Tibial artery (tissue), 4 donors: ENCODE data around the gene MC1R.

Experiments used
- DNase-seq, 2 donors: peaks; one replicate each; pipeline ENCODE4 v3.0.0-alpha.2; 2019
- H3K27ac ChIP-seq, 2 donors: fragments of 200-600 bp; sonication (generic) in 1 of 2; 1 replicate in 1 of 2; 2 replicates in 1 of 2; pipeline ENCODE4 v1.5.1; 2018 to 2019; ENCODE audit warnings: mild to moderate bottlenecking in 1 of 2
- H3K27me3 ChIP-seq, 2 donors: fragments of 200-600 bp; sonication (generic) in 1 of 2; one replicate each; pipeline versions ENCODE4 v1.5.1 to v1.6.0; 2016 to 2019
- H3K36me3 ChIP-seq, 3 donors: fragments of 200-600 bp; sonication (generic) in 2 of 3; one replicate each; pipeline ENCODE4 v1.5.1; 2016 to 2019; ENCODE audit warnings: mild to moderate bottlenecking in 2 of 3
- H3K4me1 ChIP-seq, 4 donors: fragments of 200-600 bp; sonication (generic) in 2 of 4; 1 replicate in 3 of 4; 2 replicates in 1 of 4; pipeline ENCODE4 v1.5.1; 2016 to 2019
- H3K4me3 ChIP-seq, 2 donors: fragments of 200-600 bp; sonication (generic) in 1 of 2; 1 replicate in 1 of 2; 2 replicates in 1 of 2; pipeline ENCODE4 v1.5.1; 2018 to 2019; ENCODE audit warnings: mild to moderate bottlenecking in 2 of 2
- H3K9me3 ChIP-seq, 3 donors: fragments of 200-600 bp; sonication (generic) in 1 of 3; one replicate each; pipeline ENCODE4 v1.5.1; 2016 to 2019
- intact Hi-C: fragments of 100-400 bp; cut with DNase I; formaldehyde crosslinking; loops from one replicate; pipeline ENCODE4 v1.15.0; 2023; ENCODE audit warnings: low total_unique reads
- TF ChIP-seq, protein P1 (sequence below), 2 experiments: fragments of 200-600 bp in 1 of 2; fragments of 450-650 bp in 1 of 2; IDR thresholded peaks; one replicate each; pipeline ENCODE4 v1.5.1; 2017 to 2019; ENCODE audit warnings: antibody characterized with exemption in 2 of 2, mild to moderate bottlenecking in 1 of 2, moderate library complexity in 1 of 2

The MC1R gene

GRCh38 chr16:89884041-89884421 is 34.6 kb upstream of the MC1R start:
- no peak for DNase-seq
- H3K9me3 ChIP-seq: no peaks in the 10 kb centered on the region
- TF ChIP-seq, protein P1, sequence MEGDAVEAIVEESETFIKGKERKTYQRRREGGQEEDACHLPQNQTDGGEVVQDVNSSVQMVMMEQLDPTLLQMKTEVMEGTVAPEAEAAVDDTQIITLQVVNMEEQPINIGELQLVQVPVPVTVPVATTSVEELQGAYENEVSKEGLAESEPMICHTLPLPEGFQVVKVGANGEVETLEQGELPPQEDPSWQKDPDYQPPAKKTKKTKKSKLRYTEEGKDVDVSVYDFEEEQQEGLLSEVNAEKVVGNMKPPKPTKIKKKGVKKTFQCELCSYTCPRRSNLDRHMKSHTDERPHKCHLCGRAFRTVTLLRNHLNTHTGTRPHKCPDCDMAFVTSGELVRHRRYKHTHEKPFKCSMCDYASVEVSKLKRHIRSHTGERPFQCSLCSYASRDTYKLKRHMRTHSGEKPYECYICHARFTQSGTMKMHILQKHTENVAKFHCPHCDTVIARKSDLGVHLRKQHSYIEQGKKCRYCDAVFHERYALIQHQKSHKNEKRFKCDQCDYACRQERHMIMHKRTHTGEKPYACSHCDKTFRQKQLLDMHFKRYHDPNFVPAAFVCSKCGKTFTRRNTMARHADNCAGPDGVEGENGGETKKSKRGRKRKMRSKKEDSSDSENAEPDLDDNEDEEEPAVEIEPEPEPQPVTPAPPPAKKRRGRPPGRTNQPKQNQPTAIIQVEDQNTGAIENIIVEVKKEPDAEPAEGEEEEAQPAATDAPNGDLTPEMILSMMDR (IDR thresholded peaks at IDR 0.05): no peak
- no peaks in the 10 kb centered on the region for H3K4me1 ChIP-seq
- H3K27me3 ChIP-seq: no peaks in the 10 kb centered on the region
- no peak overlapping the region for H3K4me3 ChIP-seq
- peaks cover 56 to 96% (median 87%) of the 10 kb centered on the region in 3 donors for H3K36me3 ChIP-seq
- intact Hi-C loops: no loop called here
- H3K27ac ChIP-seq: no peak overlapping the region

DNA sequence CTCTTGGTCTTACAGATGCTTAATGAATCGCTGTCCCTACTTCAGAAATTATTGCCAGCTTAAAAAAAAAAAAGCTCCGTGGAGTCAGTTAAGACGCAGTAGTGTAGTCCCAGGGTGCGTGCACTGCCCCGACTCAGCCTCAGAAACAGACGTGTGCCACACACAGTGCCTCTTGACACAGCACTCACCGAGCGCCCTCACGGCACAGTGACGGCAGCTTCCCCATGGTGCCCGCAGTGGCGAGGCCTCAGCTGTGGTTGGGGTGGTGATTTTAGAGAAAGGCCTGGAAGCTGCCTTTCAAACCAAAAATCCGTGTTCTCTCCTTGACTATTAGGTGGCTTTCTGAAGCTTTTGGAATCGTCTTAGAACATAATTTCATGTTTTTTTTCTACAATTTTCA is 31.4 kb upstream of the MC1R start:
- TF ChIP-seq, protein P1 (IDR thresholded peaks at IDR 0.05): no peak
- Histone ChIP-seq H3K4me3 (no peak overlapping the region), H3K36me3 (peaks cover 80 to 99% (median 91%) of the 10 kb centered on the region in 3 donors)

DNA sequence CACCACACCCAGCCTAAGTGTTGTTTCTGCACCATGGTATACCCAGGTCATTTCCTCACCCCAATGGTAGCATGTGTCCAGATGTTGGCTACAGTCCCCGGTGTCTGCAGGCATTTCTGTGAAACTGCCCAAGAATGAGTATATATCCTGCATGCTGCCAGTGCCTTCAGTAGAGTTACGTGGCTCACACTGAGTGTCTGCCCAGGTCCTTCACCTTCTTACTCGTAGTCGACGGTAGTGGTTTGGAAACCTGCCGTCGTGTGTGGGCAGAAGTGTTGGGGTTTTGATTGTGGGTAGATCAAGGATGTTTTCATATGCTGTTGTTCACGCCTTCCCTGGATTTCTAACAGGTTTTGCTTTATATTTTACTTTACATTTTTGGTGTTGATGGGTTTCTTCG is 28.5 kb upstream of the MC1R start:
- H3K36me3 ChIP-seq: peaks cover 78 to 99% (median 94%) of the 10 kb centered on the region in 3 donors
- TF ChIP-seq, protein P1 (IDR thresholded peaks at IDR 0.05): no peak
- DNase-seq: no peak
- no peaks in the 10 kb centered on the region for H3K27me3 ChIP-seq
- H3K4me1 ChIP-seq: no peaks in the 10 kb centered on the region
- intact Hi-C loops: no loop called here
- no peaks in the 10 kb centered on the region for H3K9me3 ChIP-seq
- H3K4me3 ChIP-seq: no peak overlapping the region
- H3K27ac ChIP-seq: no peak overlapping the region

More for the DNA sequence above, 31.4 kb upstream of the MC1R start:
- intact Hi-C loops: no loop called here
- no peak for DNase-seq
- Histone ChIP-seq H3K4me1 (no peaks in the 10 kb centered on the region), H3K27me3 (no peaks in the 10 kb centered on the region), H3K9me3 (no peaks in the 10 kb centered on the region), H3K27ac (no peak overlapping the region)

- H3K4me3 ChIP-seq: no peak overlapping the region
- intact Hi-C loops: no loop called here
- TF ChIP-seq, protein P1 (IDR thresholded peaks at IDR 0.05): no peak
- no peaks in the 10 kb centered on the region for H3K4me1 ChIP-seq
- no peaks in the 10 kb centered on the region for H3K9me3 ChIP-seq
- H3K27ac ChIP-seq: no peak overlapping the region
- peaks cover 77 to 99% (median 94%) of the 10 kb centered on the region in 3 donors for H3K36me3 ChIP-seq
- DNase-seq: no peak
- H3K27me3 ChIP-seq: no peaks in the 10 kb centered on the region
Measured at GRCh38 chr16:89890886-89891657, 27.6 kb upstream of the MC1R start.

DNA sequence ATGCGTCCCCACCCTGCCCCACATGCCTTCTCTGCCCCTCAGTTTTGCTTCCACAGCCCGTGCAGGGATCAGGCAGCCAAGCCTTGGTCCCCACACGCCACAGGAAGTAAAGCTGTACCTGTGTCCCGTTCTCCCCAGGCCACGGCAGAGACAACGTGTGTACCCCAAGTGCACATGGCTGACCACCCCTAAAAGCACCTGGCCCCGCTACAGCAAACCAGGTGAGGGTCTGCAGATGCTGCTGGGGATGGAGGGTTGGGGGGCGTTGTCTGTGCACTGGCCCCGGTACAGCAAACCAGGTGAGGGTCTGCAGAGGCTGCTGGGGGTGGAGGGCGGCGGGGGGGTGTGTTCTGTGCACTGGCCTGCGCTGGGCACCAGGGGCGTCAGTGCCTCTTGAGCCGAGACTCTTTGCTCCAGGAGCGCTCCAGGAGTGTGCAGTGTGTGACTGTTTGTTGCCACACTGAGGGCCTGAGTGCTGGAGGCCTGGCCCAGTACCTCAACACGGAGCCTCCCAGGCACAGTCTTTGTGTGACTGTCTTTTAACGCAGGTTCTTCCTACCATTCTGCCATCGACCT is 26.5 kb upstream of the MC1R start:
- no peaks in the 10 kb centered on the region for H3K27me3 ChIP-seq
- H3K9me3 ChIP-seq: no peaks in the 10 kb centered on the region
- intact Hi-C loops: no loop called here
- TF ChIP-seq, protein P1 (IDR thresholded peaks at IDR 0.05): no peak
- H3K36me3 ChIP-seq: peaks cover 75 to 99% (median 95%) of the 10 kb centered on the region in 3 donors
- H3K27ac ChIP-seq: no peak overlapping the region
- no peaks in the 10 kb centered on the region for H3K4me1 ChIP-seq
- no peak for DNase-seq
- H3K4me3 ChIP-seq: no peak overlapping the region
